ENCODE measurements around the gene PCDH9. TPM values are rescaled to one million over a fixed set of nuclear protein-coding genes. Genes with fewer than 3 reads are reported as not detected.

Gene PCDH9
- total RNA-seq, 1 donor from 2014 or later, result 5.1 TPM

GRCh38 chr13:66443926-66444325 is 786.2 kb downstream of the PCDH9 start:
- Histone ChIP-seq H3K36me3 (no peaks in the 10 kb centered on the region), H3K27ac (no peak overlapping the region), H3K4me3 (no peak overlapping the region), H3K27me3 (no peaks in the 10 kb centered on the region), H3K9me3 (no peaks in the 10 kb centered on the region), H3K4me1 (no peaks in the 10 kb centered on the region)
- intact Hi-C loops (cut with DNase I), result no loop called here
- no peak for DNase-seq
- ATAC-seq, result no peak
- TF ChIP-seq, protein P1, sequence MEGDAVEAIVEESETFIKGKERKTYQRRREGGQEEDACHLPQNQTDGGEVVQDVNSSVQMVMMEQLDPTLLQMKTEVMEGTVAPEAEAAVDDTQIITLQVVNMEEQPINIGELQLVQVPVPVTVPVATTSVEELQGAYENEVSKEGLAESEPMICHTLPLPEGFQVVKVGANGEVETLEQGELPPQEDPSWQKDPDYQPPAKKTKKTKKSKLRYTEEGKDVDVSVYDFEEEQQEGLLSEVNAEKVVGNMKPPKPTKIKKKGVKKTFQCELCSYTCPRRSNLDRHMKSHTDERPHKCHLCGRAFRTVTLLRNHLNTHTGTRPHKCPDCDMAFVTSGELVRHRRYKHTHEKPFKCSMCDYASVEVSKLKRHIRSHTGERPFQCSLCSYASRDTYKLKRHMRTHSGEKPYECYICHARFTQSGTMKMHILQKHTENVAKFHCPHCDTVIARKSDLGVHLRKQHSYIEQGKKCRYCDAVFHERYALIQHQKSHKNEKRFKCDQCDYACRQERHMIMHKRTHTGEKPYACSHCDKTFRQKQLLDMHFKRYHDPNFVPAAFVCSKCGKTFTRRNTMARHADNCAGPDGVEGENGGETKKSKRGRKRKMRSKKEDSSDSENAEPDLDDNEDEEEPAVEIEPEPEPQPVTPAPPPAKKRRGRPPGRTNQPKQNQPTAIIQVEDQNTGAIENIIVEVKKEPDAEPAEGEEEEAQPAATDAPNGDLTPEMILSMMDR (IDR thresholded peaks at IDR 0.05), result no peak

- no peaks in the 10 kb centered on the region for H3K27me3 ChIP-seq
- H3K36me3 ChIP-seq, result no peaks in the 10 kb centered on the region
- ATAC-seq, result no peak
- DNase-seq, result no peak
- no peaks in the 10 kb centered on the region for H3K4me1 ChIP-seq
- no peaks in the 10 kb centered on the region for H3K9me3 ChIP-seq
- no peak overlapping the region for H3K4me3 ChIP-seq
- intact Hi-C loops (cut with DNase I), result no loop called here
- no peak overlapping the region for H3K27ac ChIP-seq
- TF ChIP-seq, protein P1 (IDR thresholded peaks at IDR 0.05), result no peak
These were observed 789.2 kb downstream of the PCDH9 start for GRCh38 chr13:66440938-66441337.

- Histone ChIP-seq H3K4me3 (no peak overlapping the region), H3K4me1 (no peaks in the 10 kb centered on the region), H3K9me3 (no peaks in the 10 kb centered on the region), H3K27ac (no peak overlapping the region), H3K27me3 (no peaks in the 10 kb centered on the region), H3K36me3 (no peaks in the 10 kb centered on the region)
- intact Hi-C loops (cut with DNase I), result no loop called here
- TF ChIP-seq, protein P1 (IDR thresholded peaks at IDR 0.05), result no peak
- ATAC-seq (no peak), DNase-seq (no peak)
These were observed 799.4 kb downstream of the PCDH9 start for GRCh38 chr13:66430728-66431127.

DNA sequence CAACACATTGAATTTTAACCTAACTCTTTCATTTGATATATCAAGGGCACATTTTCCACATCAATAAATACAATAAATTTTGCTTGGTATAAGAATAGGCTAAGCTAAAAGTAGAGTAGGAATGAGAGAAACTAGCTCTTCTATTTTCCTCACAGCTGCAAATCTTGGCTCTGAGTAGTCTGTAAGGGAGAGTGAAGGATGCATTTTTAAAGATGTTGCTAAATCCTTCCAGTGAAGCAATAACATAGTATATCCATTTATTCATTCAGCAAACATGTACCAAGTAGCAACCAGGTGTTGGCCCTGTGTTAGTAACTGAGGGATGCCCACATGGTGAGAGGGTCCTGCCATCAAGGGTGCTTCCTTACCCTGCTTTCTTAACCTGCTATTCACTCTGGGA is 799.9 kb downstream of the PCDH9 start:
- intact Hi-C loops (cut with DNase I), result no loop called here
- H3K27ac ChIP-seq, result no peak overlapping the region
- TF ChIP-seq, protein P1 (IDR thresholded peaks at IDR 0.05), result no peak
- H3K4me1 ChIP-seq, result no peaks in the 10 kb centered on the region
- no peaks in the 10 kb centered on the region for H3K36me3 ChIP-seq
- no peak for ATAC-seq
- H3K27me3 ChIP-seq, result no peaks in the 10 kb centered on the region
- H3K9me3 ChIP-seq, result no peaks in the 10 kb centered on the region
- H3K4me3 ChIP-seq, result no peak overlapping the region
- DNase-seq, result no peak

- no peak for ATAC-seq
- intact Hi-C loops (cut with DNase I), result no loop called here
- no peaks in the 10 kb centered on the region for H3K9me3 ChIP-seq
- H3K27ac ChIP-seq, result no peak overlapping the region
- TF ChIP-seq, protein P1 (IDR thresholded peaks at IDR 0.05), result no peak
- H3K4me3 ChIP-seq, result no peak overlapping the region
- H3K4me1 ChIP-seq, result no peaks in the 10 kb centered on the region
- DNase-seq, result no peak
- no peaks in the 10 kb centered on the region for H3K27me3 ChIP-seq
- H3K36me3 ChIP-seq, result no peaks in the 10 kb centered on the region
These were observed 801.0 kb downstream of the PCDH9 start for GRCh38 chr13:66429156-66429555.

DNA sequence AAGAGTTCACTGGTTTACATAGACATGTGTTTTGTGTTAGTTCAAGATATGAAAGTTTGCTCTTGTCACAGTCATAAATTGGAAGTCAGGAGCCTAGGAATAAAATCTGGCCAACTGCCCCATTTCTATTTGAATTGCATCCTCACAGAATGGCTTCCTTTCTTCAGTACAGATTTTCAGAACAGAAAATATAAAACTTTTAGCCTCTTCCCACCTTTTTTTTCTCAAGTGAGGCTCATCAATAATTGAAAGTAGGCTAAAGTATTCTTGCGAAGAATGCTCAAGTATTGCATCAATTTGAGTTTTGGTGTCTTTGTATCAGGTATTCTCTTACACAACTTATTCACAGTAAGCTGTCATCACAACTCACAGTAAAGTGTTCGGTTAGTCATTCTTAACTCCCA is 802.7 kb downstream of the PCDH9 start:
- no peak for ATAC-seq
- no peaks in the 10 kb centered on the region for H3K9me3 ChIP-seq
- no peak overlapping the region for H3K27ac ChIP-seq
- no peak for DNase-seq
- intact Hi-C loops (cut with DNase I), result no loop called here
- TF ChIP-seq, protein P1 (IDR thresholded peaks at IDR 0.05), result no peak
- no peaks in the 10 kb centered on the region for H3K36me3 ChIP-seq
- no peaks in the 10 kb centered on the region for H3K27me3 ChIP-seq
- H3K4me1 ChIP-seq, result no peaks in the 10 kb centered on the region
- no peak overlapping the region for H3K4me3 ChIP-seq
